A549 (cell line): ENCODE data around the gene CYP24A1.

Experiments used
- CHD2 ChIP-seq: fragments of 150-350 bp; IDR thresholded peaks from 2 replicates; pipeline ENCODE4 v1.6.1; 2014; ENCODE audit warnings: low read length; ENCODE audit not compliant: partially characterized antibody
- EP300 ChIP-seq, 2 experiments: fragments of >200 bp; sonication (Bioruptor Twin); formaldehyde crosslinking; IDR thresholded peaks; 2 replicates in 1 of 2; 3 replicates in 1 of 2; pipeline ENCODE4 v1.6.1; 2016 to 2017
- TF ChIP-seq, protein P1 (sequence below): fragments of 150-350 bp; IDR thresholded peaks from 2 replicates; pipeline ENCODE4 v1.6.1; 2014; ENCODE audit warnings: low read depth, mild to moderate bottlenecking, low read length

DNA sequence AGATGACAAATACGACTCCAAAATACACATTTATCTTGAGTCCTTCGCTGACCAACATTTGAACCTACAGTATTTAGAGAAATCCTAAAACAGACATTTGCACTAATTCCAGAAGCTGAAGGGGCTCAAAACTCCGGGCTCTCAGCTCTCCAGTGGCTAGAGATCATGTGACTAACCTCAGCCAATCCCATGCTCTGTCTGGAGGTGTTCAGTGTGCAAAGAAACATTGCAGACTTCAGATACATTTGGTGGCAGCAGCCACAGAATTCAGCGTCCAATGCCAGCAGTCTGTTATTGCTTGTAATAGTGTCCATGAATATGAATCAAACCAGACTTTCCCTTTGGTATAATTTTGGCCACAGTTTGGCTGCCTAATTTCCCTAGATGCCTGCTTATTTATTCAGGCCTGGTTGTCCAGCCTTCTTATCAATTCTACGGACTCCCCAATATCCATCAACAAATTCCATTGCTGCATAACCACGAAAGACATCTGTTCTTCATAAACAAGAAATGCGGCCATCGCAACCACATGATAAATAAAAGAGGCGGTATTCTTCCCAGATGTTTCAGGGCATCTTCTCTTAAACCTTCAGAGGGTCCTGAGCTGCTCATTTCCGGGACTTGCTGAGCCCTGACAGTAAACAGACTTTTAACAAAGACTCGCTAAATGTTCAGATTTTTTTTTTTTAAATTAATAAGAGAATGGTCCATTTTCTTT lies 14.5 kb upstream of the CYP24A1 start:
- no peak for TF ChIP-seq EP300 (IDR thresholded peaks at IDR 0.05)
- TF ChIP-seq, protein P1, sequence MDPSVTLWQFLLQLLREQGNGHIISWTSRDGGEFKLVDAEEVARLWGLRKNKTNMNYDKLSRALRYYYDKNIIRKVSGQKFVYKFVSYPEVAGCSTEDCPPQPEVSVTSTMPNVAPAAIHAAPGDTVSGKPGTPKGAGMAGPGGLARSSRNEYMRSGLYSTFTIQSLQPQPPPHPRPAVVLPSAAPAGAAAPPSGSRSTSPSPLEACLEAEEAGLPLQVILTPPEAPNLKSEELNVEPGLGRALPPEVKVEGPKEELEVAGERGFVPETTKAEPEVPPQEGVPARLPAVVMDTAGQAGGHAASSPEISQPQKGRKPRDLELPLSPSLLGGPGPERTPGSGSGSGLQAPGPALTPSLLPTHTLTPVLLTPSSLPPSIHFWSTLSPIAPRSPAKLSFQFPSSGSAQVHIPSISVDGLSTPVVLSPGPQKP, result no peak
- no peak for TF ChIP-seq CHD2
